OCI-LY3 (cell line): ENCODE data around the gene CSF3R.

Experiments used
- CTCF ChIP-seq: fragments of 200-600, 300-600 bp; sonication (generic); IDR thresholded peaks from 2 replicates; pipeline ENCODE4 v1.5.1; 2014; ENCODE audit warnings: antibody characterized with exemption, low read length, low read depth
- EZH2phosphoT487 ChIP-seq: fragments of 200-600 bp; shearing (Covaris generic); IDR thresholded peaks from 2 replicates; pipeline ENCODE4 v1.6.1; 2018; ENCODE audit warnings: antibody characterized with exemption, mixed run types, low read depth

GRCh38 chr1:36481091-36481490, 1.6 kb downstream of the CSF3R start:
- no peak for TF ChIP-seq CTCF
- no peak for TF ChIP-seq EZH2phosphoT487
